Measurements from ENCODE around the gene SLC45A2.

Gene SLC45A2

DNA sequence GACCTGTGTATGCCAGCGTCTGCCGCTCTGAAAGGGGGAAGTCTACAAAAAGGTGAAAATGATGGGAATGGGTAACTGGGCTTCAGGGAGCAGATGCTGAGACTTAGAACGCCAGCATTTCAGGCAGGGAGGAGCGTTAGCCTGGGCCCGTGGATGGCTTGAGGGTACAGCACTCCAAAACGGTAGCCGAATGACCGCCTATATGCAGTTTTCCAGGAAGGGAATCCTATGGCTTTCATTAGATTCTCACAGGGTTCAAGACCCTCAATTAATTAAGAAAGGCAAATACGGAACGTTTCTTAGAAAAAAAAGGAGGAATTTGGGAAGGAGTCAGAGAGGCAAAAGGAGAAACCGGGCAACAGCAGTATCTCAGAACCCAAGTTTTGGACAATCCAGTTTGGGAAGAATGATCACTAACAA, 22.7 kb upstream of the SLC45A2 start:
- peak in 1 of 2 donors; percentile 8 for DNase-seq

DNA sequence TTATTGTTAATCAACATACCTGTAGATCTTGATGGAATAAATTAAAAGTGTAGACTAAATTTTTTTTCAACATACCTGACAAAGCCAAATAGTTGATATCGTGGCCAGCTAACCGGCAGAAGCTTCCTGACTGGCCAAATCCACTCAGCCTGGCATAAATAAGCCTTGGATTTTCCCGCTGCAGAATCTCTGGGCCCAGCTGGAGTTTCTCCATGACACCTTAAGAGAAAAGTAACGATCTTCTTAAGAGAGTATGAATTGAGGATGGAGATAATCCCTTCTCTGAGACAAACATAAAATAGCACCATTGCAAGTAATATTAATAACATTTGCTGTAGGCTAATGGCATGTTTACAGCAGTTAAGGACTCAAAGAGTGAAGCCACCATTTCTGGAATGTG, 21.2 kb upstream of the SLC45A2 start:
- DNase-seq: no peak

DNA sequence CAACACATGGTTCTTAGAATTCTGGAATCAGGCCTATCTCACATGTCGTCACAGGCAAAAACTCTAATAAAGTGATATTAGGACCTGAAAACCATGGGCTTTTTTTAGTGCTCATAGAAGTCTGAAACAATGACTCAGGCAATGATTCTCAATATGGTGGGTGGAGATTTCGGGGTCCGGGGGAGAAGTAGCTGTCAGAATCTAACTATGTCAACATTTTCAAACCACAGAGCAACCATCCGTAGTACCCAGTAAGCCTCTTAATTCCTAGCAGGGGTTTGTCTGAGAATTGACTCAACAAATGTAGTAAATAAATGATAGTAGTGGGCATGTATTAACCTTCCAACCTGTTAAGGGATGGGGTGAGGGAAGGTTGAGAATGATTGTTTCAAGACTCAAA, 20.7 kb upstream of the SLC45A2 start:
- no peak for DNase-seq

DNA sequence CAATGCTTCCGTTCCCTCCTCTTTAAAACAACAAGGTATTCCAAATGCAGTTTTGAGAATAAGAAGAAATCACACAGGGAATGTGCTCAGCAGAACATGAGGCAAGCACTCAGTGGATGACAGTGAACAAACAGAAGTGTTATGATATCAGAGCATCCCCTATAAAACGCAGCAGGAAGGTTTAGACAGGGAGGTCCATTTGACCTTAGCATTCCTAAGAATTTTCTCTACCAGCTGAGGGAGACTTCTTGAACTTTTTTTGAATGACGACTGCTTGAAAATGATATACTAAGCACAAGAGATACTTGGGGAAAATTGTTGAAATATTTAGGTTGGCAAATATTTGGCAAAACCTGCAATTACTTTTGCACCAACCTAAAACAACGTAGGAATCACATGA, 19.4 kb upstream of the SLC45A2 start:
- DNase-seq: no peak

DNA sequence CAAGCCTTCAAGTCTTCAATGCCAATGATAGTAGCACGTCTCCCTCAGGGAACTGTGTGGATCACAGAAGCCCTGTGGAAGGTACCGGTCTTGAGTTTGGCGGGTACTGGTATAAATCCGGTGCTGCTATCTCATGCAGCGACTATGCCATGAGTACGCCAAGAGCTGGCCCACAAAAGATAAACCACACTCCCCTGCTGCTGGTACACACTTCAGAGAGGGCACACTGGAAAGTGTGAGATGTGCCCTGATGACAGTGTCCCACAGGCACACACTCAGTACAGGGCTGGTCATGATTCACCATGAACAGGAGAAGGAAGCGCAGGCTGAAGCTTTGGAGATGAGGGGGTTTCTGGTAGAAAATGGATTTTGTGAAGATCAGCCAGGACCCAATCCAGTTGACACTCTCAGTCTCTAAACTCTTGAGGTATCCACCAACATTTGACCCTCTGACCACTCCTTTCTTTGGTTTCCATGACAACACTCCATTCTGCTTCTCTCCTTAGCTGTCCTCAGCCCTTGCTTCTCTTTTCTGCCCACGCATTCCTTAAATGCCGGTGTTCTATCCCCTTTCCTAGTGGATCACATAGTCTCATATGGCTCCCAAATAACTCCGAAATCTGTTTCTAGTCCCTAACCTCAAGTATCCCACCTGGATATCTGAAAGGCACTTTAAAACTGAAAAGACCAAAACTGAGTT, 18.3 kb upstream of the SLC45A2 start:
- DNase-seq: no peak

DNA sequence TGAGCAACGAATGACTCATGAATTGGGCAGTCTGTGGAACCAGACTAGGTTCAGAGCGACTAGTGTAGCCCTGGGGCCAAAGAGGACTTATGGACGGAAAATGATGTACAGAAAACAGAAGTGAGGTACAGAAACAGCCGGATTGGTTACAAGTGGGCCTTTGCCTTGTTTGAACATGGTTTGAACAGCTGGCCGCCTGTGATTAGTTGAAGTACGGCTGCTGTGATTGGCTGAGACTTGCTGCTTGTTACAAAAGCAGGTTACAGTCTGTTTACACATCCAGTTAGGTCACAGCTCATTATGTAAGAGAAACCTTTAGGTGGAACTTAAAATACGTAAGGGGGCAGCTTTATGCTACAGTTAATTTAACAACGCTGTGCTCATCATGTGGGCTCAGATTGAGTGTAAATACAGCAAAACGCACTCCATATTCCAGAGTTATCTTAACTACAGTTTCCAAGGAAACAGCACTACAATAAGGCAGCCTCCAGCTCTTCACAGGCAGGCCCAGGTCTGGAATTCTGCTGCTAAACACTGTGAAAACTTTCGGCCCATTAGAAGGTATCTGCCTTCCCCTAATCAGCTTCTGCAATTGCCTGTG, 16.8 kb upstream of the SLC45A2 start:
- DNase-seq: no peak

DNA sequence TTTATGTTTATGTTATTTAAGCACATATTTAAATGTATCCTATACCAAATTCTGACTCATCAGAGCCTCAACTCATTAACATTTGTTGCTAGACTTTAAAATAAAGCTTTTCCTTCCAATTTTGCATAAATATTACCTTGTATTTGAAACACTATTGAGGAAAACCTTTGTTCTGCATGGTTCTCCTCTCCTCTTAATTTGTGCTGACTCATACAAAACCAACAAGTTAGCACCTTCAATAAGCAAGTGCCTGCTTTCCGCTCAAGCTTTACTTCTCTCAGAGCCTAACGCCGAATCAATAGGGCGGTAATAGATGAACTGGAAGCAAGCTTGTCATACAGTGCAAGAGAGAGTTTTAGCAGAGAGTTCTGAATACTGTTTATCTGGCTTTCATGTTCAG, 15.5 kb upstream of the SLC45A2 start:
- no peak for DNase-seq

DNA sequence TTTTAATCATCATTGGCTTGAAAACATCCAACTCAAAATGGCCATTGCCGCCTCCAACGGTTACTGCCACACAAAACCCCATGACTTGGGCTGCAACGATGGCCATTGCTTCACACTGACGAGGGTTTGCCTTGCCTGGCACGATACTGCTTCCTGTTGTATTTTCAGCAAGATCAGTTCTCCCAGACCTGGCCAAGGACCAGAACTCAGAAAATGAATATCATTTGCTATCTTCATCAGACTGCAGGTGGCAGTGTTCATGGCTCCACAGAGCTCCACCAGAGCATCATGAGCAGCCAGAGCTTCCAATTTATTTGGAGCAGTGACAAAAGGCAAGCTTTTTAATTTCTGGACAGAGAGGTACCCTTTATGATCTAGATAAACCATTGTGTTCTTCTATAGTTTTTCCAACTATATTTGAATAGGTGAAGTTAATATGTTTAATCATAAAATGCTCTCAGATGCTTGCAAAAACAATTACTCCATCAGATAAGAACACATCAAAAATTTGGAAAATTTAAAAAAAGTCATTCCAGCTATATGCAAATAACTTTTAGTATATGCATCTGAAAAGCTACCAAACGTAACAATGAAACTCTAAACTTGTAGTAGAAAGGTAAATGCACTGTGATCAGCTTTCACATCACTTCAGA, 13.0 kb upstream of the SLC45A2 start:
- peak; percentile 6 to 47 for DNase-seq

DNA sequence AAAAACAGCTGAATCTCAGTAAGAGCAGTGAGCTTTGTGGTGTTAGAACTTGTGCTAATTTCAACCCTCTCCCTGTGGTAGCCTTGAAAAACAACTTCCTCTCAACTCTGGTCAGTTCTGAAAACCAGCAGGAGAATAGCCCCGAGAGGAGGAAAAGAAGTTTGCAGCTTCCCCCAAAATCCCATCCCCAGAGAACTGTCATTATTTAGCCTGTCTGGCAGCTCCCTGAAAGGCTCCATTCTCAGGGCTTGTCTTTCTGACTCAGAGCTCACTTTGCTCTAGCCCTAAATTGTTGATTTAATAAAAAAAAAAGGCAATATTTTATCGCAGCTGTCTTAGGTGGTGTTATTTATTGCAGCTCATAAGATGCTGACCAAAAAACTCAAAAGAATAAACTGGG, 11.4 kb upstream of the SLC45A2 start:
- no peak for DNase-seq

DNA sequence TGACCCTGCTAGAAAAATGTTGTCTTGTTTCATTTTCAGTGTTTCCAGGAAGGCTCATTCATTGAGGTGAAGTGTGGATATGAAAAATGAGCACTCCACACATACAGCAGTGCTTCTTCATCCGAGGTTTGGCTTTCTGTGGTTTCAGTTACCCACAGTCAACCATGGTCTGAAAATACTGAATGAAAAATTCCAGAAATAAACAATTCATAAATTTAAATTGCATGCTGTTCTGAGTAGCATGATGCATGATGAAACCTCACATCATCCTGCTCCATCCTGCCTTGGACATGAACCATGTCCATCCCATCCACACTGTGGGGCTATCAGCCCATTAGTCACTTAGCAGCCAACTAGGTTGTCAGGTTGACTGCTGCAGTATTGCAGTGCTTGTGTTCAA, 10.4 kb upstream of the SLC45A2 start:
- no peak for DNase-seq

DNA sequence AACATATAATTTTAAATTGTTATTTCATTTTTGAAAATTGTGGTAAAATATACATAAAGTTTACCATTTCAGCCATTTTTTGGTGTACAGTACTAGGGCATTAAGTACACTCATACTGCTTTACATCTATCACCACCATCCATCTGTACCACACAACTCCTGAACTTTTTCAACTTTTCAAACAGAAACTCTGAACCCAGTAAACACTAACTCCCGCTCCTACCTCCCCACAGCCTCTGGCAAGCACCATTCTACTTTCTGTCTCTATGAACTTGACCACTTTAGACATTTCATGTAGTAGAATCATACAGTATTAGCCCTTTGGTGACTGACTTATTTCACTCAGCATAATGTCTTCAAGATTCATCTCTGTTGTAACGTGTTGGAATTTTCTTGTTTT, 8.4 kb upstream of the SLC45A2 start:
- no peak for DNase-seq

DNA sequence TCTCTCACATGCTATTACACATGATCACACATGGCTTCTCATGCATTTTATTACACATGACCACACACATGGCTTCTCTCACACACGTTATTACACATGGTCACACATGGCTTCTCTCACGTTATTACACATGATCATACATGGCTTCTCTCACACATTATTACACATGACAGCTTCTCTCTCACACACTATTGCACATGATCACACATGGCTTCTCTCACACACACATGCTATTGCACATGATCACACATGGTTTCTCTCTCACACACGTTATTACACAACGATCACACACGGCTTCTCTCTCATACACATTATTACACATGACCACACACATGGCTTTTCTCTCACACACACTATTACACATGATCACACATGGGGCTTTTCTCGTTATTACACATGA, 954 bp upstream of the SLC45A2 start:
- no peak for DNase-seq

DNA sequence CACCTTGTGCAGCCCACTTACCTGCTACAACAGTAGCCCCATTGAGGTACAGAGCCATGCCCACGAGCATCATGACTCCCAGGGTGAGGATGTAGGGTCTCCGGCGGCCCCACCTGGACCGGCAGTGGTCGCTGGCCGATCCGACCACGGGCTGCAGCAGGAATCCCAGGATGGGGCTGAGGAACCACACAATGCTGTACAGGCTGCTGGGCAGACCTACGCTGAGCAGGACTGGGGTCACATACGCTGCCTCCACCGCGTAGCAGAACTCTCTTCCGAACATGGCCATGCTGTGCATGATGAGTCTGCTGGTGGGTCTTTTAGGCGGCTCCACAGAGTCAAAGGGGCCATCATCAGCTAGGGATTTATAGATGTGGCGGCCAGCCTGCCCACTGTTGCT, 315 bp downstream of the SLC45A2 start:
- DNase-seq: no peak

DNA sequence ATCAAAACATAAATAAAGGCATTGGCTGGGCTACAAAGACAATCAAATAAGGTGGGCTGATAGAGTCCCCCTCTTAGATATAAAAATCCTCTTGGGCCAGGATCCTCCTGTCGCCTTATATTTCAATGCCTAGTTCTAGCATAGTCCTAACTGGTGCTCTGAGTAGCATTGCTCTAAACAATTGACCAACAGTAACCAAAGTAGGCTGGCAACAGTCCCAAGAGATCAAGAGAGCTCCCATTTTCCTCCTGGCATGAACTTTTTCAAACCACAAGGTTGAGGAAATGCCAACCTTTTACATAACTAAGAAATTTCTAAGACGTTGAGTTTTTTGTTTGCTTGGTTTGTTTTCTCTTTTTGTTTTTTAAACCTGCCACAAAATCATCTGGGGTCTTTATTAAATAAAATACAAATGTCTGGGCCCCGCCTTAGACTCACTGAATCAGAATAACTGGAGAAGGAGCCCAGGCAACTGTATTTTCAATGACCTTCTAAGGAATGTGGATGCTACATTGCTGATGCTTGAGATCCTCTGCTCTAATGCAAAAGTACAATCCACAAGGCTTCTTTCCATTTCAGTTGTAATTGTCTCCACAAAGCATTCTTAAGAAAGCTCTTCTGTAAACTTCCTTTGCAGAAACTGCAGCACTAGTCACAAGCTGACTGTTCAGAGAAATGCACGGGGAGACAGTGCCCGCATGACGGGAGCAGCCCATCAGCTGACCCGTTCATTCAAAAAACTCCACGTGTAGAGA, 2.9 kb downstream of the SLC45A2 start:
- DNase-seq: no peak

DNA sequence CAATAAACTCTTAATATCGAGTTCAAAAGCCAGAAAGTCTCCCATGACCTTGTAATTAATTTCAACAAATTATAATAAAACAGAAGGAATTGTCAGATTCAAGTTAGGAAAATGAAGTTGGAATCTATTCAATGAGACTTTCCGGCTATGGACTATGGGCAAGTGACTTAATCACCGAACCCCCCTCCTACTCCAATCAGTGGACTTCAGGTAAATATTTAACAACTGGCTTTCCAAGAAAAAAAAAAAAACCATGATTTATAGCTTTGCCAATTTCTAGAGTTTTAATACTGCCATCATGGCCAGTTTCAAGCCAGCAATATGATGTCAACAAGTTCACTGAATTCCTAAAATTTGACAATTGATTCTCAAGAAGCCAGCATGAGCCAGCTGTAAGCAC, 4.5 kb downstream of the SLC45A2 start:
- DNase-seq: no peak

DNA sequence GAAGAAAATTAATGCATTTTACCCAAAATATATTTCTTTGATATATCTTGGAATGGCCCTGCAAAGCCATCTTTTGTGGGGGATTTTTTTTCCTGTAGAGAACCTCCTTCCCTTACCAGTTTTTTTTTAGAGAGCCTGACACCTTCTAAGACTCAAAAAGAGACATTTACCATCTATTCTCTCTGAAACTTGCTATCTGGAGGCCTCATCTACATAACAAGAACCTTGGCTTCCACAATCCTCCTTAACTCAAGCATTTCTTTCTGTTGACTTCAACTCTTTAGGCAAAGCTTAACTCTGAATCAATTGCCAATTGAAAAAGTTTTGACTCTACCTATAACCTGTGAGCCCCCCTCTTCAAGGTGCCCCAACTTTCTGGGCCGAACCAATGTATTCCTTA, 6.2 kb downstream of the SLC45A2 start:
- DNase-seq: no peak

DNA sequence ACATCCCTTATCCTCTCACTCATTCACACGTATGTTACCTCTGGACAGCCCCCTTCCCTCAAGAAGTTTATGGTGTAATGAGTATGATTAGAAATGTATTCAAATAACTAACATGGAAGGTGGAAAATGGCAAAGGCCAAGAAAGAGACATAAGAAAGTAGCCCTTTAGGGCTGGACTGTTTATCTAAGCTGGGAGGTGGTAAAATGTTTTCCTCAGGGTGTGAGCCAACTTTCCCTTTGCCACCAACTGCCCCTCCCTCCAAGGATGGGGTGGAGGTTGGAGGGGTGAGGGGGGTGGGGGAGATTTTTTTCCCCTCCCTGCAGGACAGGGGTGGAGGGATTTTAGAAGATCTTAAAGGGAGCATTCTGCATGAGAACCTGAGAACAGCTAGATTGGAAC, 8.2 kb downstream of the SLC45A2 start:
- DNase-seq: no peak

DNA sequence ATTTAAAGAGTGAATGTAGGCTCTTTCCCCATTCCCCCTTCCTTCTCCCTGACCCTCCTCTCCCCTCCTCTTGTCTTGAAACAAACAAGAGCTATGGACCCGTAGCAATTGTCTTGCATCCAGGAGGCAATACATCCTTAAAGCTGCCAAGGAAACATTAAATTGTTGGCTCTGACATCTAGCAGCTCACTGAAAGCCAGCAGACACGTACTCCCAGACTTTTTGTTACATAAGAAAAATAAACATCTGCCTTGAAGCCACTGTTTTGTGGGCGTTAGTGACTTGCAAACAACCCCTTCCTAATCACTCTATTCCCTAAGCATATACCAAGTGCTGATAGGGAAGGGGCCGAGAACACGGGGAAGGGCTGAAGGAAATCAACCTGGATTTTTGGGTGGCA, 8.6 kb downstream of the SLC45A2 start:
- DNase-seq: no peak

DNA sequence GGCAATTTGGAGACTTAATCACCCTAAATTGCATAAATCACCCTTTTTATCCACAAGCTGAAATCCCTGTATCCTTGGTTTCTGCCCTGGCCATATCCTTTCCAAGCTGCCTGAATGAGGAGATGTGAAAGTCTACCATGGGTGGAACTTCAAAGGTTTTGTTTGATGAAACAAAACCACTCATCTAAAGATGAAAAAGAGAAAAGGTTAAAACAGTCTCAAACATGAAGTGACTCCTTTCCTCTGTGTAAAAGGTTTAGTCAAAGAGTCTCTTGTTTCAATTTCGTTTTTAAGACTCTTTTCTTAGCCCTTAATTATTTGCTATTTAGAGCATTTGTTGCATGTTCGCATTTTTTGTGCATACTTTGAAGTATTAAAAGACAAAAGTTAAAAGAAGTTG, 11.2 kb downstream of the SLC45A2 start:
- no peak for DNase-seq

DNA sequence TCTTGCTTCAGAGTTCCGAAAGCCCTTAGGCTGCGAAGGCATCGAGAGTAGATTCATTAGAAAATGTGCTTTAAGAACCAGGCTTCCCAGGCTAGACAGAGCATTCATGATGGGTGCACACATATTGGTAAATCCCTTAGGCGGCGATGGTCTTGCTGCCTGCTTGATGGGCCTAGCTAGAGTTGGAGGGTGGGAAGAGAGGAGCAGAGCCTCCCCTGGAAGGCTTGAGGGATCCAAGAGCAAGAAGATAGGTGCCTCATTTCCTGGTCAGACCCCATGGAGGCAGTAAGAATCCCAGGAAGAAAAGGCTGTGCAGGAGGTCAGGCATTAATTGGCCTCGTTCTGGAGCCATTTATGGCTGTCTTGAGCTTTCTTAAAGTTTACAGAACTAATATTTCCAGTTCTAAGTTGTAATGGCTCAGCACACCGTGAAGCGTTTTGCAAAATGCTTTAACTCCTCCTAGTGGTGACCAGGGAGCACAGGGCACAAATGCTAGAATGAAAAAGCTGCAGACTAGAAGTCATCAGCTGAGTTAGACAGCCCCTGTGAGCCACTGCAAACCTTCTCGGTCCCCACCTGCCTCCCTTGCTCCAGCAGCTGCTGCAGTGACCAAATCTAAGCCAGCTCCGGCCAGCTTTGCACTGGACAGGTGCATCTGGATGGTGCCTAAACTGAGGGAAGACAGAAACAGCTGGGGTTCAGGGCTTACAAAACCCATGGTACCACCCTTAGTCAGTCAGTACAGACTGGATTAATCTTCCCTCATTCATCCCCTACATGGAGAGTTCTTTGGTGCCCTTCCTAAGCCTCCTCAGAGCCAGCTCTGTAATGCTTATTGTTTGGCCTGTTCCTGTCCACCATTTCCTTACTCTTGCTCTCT, 14.7 kb downstream of the SLC45A2 start:
- DNase-seq: peak in 1 of 2 donors; percentile 3

DNA sequence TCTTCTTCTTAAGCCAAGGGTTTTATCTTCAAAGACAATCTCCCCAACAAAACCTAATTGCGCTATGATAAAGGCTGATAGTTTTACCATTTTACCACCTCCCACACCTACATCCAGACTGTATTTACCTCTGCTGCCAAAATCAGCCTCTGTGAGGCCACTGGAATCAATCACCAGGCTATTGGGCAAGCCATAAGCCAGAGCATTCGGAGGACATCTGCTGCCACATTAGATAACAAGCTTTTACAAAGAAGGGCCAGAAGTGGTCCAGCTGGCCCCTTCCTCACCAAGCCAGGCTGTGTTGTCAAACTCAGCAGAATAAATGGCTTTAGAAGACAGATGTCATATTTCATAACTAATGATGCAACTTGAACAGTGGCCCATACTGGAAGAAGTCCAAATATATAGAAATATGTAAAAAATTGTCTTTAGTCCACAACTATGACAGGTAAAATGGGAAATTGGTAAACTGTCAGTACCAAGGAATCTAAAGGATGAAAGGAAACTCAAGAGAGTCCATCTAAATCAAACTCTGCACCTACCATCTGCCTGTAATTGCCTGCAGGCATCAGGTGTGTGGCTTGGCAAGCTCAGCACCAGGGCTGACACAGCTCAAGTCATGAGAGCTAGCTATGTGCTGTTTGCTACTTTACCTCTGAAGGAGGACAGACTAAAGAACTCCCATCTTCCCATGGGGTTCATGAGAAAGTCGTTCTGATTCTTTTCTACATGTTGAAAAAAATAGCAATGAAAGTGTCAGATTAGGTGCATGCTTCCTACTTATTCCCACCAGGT, 16.1 kb downstream of the SLC45A2 start:
- no peak for DNase-seq

DNA sequence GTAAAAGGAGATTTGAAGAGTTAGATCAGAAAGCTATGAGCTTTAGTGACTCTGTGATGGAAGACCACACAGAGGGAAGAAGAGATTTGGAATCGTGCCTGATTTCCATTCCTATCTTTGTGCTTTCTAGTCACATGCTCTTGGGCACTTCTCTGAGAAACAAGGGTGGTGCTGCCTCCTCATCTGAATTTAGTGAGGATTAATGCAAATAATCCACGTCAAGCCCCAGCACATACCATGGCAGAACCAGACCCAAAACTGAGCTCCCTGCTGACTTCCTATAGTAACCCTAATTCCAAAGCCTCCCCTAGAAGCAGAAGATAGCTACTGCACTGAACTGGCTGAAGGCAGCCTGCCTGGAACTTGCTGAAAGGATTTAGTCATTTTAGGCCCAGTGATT, 17.7 kb downstream of the SLC45A2 start:
- DNase-seq: no peak
